AG04450 (cell line): ENCODE results near the gene SFMBT2. TPM values are rescaled to one million over a fixed set of nuclear protein-coding genes. Genes with fewer than 3 reads are reported as not detected.
A peak's percentile ranks its signal among the peaks of the same experiment; 100 is the strongest.

ENCODE experiments used
- CTCF ChIA-PET: fragments of 300-600, 350-600 bp; formaldehyde crosslinking; extraction: SDS; loops from one replicate; lab custom pipeline; 2022; ENCODE audit warnings: antibody characterized with exemption, inconsistent platforms; lab: Charles Lee
- POLR2A ChIA-PET: fragments of 350-600 bp; formaldehyde crosslinking; extraction: SDS; loops from one replicate; lab custom pipeline; 2021; ENCODE audit warnings: antibody characterized with exemption, inconsistent platforms; lab: Yijun Ruan, JAX
- DNase-seq: peaks from one replicate; pipeline ENCODE4 v3.0.0-alpha.2; 2011; ENCODE audit warnings: low read depth, low spot score
- H3K27ac ChIP-seq: one replicate; pipeline ENCODE4 v1.5.1; 2012; ENCODE audit warnings: low read depth, low read length, control low read depth
- H3K27me3 ChIP-seq: one replicate; pipeline ENCODE4 v1.6.0; 2012; ENCODE audit warnings: low read length; ENCODE audit not compliant: control insufficient read depth, insufficient read depth
- H3K4me3 ChIP-seq: 2 replicates; pipeline ENCODE4 v1.5.1; 2011; ENCODE audit warnings: mild to moderate bottlenecking, low read depth, low read length, control low read depth
- H3K9me3 ChIP-seq: 2 replicates; pipeline ENCODE4 v1.5.1; 2012; ENCODE audit warnings: low read length; ENCODE audit not compliant: control insufficient read depth, insufficient read depth
- polyA plus RNA-seq: library from polyadenylated mRNA; depleted of rRNA; stranded (reverse); fragments of >200 nt; gene quantifications from 2 replicates; pipeline ENCODE4 v1.2.3, GENCODE V29; 2011
- TF ChIP-seq, protein P1 (sequence below): IDR thresholded peaks from 2 replicates; pipeline ENCODE4 v1.5.1; 2011; ENCODE audit warnings: low read depth, low read length, control low read depth, inconsistent platforms

SFMBT2 gene
- polyA plus RNA-seq, 1 experiment = 1.4 TPM

DNA sequence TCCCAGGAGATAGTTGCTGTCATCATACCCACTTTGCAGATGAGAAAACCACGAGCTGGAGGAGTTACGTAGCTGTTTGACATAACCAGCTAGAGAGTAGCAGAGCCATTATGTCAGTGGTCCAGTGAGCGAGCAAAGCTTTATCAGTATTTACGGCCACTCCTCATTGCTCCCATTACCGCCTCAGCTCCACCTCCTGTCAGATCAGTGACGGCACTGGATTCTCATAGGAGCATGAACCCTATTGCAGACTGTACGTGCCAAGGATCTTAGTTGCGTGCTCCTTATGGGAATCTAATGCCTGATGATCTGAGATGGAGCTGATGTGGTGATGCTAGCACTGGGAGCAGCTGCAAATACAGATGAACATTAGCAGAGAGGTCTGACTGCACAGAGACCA lies 9.2 kb upstream of the SFMBT2 start:
- TF ChIP-seq, protein P1, sequence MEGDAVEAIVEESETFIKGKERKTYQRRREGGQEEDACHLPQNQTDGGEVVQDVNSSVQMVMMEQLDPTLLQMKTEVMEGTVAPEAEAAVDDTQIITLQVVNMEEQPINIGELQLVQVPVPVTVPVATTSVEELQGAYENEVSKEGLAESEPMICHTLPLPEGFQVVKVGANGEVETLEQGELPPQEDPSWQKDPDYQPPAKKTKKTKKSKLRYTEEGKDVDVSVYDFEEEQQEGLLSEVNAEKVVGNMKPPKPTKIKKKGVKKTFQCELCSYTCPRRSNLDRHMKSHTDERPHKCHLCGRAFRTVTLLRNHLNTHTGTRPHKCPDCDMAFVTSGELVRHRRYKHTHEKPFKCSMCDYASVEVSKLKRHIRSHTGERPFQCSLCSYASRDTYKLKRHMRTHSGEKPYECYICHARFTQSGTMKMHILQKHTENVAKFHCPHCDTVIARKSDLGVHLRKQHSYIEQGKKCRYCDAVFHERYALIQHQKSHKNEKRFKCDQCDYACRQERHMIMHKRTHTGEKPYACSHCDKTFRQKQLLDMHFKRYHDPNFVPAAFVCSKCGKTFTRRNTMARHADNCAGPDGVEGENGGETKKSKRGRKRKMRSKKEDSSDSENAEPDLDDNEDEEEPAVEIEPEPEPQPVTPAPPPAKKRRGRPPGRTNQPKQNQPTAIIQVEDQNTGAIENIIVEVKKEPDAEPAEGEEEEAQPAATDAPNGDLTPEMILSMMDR = no peak
- H3K9me3 ChIP-seq = no peaks in the 10 kb centered on the region
- ChIA-PET POLR2A (no interaction called here), CTCF (interaction anchor here (0.9 to 1.2 kb wide), 3 partner anchors 634 to 1005 kb away, joined by 3 to 6 read pairs (median 3); no protein-coding TSS in a partner anchor)
- H3K4me3 ChIP-seq = no peak overlapping the region
- no peak for DNase-seq
- no peaks in the 10 kb centered on the region for H3K27me3 ChIP-seq
- no peak overlapping the region for H3K27ac ChIP-seq

DNA sequence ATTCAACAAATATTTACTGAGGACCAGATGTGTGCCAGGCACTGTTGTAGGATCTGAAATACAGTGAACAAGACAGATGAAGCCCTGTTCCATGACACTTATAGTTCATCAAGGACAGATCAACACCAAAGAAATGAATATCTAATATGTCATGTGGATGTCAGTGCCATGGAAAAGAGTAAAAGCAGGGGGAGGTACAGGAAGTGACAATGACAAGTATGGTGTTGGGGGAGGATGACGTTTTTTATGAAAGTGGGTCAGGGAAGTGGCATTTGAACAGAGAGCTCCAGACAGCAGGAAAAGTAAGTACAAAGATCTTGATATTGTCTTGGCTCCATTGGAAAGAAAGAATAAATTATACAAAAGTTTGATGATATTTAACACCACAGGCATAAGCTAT lies 7.0 kb upstream of the SFMBT2 start:
- CTCF ChIA-PET = interaction anchor here (0.9 to 3.7 kb wide), 11 partner anchors 158 to 837 kb away, joined by 3 to 33 read pairs (median 5); no protein-coding TSS in a partner anchor
- H3K9me3 ChIP-seq = no peaks in the 10 kb centered on the region; the same call in 1 of the 2 replicates
- peaks cover 11% of the 10 kb centered on the region for H3K27me3 ChIP-seq
- no peak for DNase-seq
- TF ChIP-seq, protein P1 = no peak
- no peak overlapping the region for H3K4me3 ChIP-seq
- POLR2A ChIA-PET = no interaction called here
- no peak overlapping the region for H3K27ac ChIP-seq

DNA sequence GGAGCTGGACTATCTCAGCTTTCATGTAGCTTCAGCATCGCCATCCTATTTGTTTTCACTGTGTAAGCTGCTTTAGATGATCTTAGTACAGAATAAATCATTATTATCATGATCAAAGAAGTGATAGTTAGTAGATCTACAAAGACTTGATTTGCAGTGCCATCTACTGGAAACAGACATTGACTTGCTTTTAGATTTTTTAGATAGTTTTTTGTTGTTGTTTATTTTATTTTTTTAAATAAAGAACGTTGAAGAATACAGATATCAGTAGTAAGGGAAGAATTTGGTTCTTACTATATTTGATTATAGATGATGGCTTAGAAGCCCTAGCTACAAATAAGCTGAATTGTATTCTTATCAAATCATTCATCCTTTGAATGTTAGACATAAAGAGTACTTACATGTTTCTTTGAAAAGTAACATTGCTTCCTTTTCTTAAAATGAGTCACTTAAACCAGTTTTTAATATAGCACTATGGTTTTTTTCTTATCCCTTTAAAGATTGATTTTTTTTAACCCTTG lies 6.3 kb upstream of the SFMBT2 start:
- ChIA-PET CTCF (interaction anchor here (0.6 to 3.7 kb wide), 18 partner anchors 154 to 972 kb away, joined by 3 to 33 read pairs (median 3); no protein-coding TSS in a partner anchor), POLR2A (no interaction called here)
- no peak overlapping the region for H3K27ac ChIP-seq
- H3K4me3 ChIP-seq = no peak overlapping the region
- no peaks in the 10 kb centered on the region; the same call in 1 of the 2 replicates for H3K9me3 ChIP-seq
- peaks cover 17% of the 10 kb centered on the region for H3K27me3 ChIP-seq
- DNase-seq = peak; percentile 7
- TF ChIP-seq, protein P1 = peak; percentile 57

DNA sequence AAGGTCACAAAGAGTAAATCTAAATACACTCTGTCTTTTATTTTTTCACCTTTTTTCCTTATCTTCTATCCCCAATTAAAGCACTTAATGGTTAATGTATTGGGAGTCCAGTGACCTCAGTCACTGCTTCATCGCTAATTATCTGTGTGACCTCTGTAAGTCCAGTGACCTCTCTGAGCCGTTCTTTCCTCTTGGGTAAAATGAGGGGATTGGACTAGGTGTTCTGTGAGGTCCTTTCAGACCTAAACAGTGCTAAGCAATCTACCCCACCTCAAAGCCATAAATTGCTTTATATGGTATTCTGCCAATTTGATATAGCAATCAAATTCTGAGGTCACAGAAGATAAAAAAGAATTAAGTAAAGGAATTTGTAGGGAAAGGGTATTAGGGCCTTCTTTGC lies 3.9 kb upstream of the SFMBT2 start:
- peaks cover 32% of the 10 kb centered on the region for H3K27me3 ChIP-seq

DNA sequence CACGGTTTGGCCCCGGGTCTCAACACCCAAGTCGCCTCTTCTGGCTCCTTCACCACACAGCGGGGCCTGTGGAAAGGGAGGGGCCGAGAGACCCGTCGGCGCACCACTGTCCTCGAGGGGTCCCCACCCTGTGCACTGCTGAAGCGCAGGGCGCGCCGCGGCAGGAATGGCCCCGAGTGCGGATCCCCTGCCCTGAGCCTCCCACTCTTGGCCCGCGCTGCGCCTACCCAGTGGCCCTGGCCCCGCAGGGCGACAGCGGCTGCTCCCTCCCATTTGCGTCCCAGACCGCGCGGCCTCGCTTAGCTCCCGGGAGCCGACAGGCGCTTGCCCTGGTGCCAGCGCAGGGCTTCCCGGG lies 2.1 kb upstream of the SFMBT2 start:
- CTCF ChIA-PET = no interaction called here
- TF ChIP-seq, protein P1 = no peak
- Histone ChIP-seq H3K4me3 (no peak overlapping the region), H3K27ac (no peak overlapping the region), H3K9me3 (peaks cover 7% of the 10 kb centered on the region; the same call in 1 of the 2 replicates), H3K27me3 (peaks cover 49% of the 10 kb centered on the region)
- POLR2A ChIA-PET = no interaction called here
- DNase-seq = no peak

More for the DNA sequence above, 3.9 kb upstream of the SFMBT2 start:
- ChIA-PET CTCF (interaction anchor here (0.5 to 3.7 kb wide), 3 partner anchors 745 to 1889 kb away, joined by 3 to 33 read pairs (median 3); no protein-coding TSS in a partner anchor), POLR2A (no interaction called here)
- TF ChIP-seq, protein P1 = no peak
- no peak overlapping the region for H3K27ac ChIP-seq
- H3K4me3 ChIP-seq = no peak overlapping the region
- no peak for DNase-seq
- H3K9me3 ChIP-seq = peaks cover 4% of the 10 kb centered on the region; the same call in 1 of the 2 replicates
